ENCODE results near the gene TRAPPC5.

- TF ChIP-seq CTCF (IDR thresholded peaks at IDR 0.05; ENCODE audit: low read depth, low read length): no peak
- no peak for TF ChIP-seq POLR2A (IDR thresholded peaks at IDR 0.05; ENCODE audit: extremely low read depth, insufficient read length)
- TF ChIP-seq MAX (IDR thresholded peaks at IDR 0.05; ENCODE audit: low read depth, low read length): no peak
Measured at GRCh38 chr19:7698583-7698982, 17.9 kb downstream of the TRAPPC5 start.
